Parathyroid adenoma (tissue), 2 donors: ENCODE measurements around the gene DUSP2.

Source experiments
- H2AFZ ChIP-seq: fragments of 300-600 bp; sonication (generic); one replicate; pipeline ENCODE4 v1.7.0; 2017; ENCODE audit warnings: antibody characterized with exemption, mild to moderate bottlenecking
- H3K27ac ChIP-seq: fragments of 300-600 bp; sonication (generic); one replicate; pipeline ENCODE4 v1.7.0; 2017
- H3K27me3 ChIP-seq: fragments of 300-600 bp; sonication (generic); one replicate; pipeline ENCODE4 v1.7.0; 2017; ENCODE audit warnings: low read length; ENCODE audit not compliant: control insufficient read depth, insufficient read depth
- H3K36me3 ChIP-seq: fragments of 300-600 bp; sonication (generic); one replicate; pipeline ENCODE4 v1.7.0; 2017; ENCODE audit warnings: low read length; ENCODE audit not compliant: control insufficient read depth, insufficient read depth
- H3K4me1 ChIP-seq: fragments of 300-600 bp; sonication (generic); one replicate; pipeline ENCODE4 v1.7.0; 2017; ENCODE audit warnings: control low read depth
- H3K4me2 ChIP-seq: fragments of 300-600 bp; sonication (generic); one replicate; pipeline ENCODE4 v1.7.0; 2017; ENCODE audit warnings: low read length
- H3K4me3 ChIP-seq: fragments of 300-600 bp; sonication (generic); one replicate; pipeline ENCODE4 v1.7.0; 2017; ENCODE audit warnings: low read depth, low read length
- H3K79me2 ChIP-seq: fragments of 300-600 bp; sonication (generic); one replicate; pipeline ENCODE4 v1.7.0; 2017; ENCODE audit warnings: control low read depth
- H3K9ac ChIP-seq: fragments of 300-600 bp; sonication (generic); one replicate; pipeline ENCODE4 v1.7.0; 2017; ENCODE audit warnings: mild to moderate bottlenecking
- H3K9me3 ChIP-seq: fragments of 300-600 bp; sonication (generic); one replicate; pipeline ENCODE4 v1.7.0; 2017; ENCODE audit warnings: low read length; ENCODE audit not compliant: control insufficient read depth
- TF ChIP-seq, protein P1 (sequence below): fragments of 300-600 bp; sonication (generic); IDR thresholded peaks from one replicate; pipeline ENCODE4 v1.7.0; 2017; ENCODE audit warnings: antibody characterized with exemption, mild to moderate bottlenecking
- donor health status: primary hyperparathyroidism.

The DUSP2 gene

DNA sequence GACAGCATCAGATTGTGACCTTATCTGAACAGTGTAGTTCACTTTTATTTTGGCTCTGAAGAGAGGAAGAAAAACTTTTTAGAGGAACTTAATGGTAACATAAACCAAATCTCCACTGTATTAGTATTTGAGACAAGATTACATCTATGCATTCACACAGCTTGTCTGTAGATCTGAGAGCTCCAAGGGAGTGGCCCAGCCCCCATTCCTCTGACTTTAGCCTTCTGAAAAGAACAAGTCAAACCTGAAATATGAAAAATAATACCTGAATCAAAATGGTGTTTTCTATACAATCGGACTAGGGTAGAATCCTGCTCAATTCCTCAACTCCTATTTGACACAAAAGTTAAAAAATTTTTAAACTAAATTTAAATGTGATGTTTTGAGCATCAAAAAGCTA lies 40.3 kb upstream of the DUSP2 start:
- H3K9ac ChIP-seq, result no peak overlapping the region
- no peak overlapping the region for H2AFZ ChIP-seq
- no peak overlapping the region for H3K4me3 ChIP-seq
- peaks cover 11% of the 10 kb centered on the region for H3K4me1 ChIP-seq
- H3K9me3 ChIP-seq, result no peaks in the 10 kb centered on the region
- TF ChIP-seq, protein P1, sequence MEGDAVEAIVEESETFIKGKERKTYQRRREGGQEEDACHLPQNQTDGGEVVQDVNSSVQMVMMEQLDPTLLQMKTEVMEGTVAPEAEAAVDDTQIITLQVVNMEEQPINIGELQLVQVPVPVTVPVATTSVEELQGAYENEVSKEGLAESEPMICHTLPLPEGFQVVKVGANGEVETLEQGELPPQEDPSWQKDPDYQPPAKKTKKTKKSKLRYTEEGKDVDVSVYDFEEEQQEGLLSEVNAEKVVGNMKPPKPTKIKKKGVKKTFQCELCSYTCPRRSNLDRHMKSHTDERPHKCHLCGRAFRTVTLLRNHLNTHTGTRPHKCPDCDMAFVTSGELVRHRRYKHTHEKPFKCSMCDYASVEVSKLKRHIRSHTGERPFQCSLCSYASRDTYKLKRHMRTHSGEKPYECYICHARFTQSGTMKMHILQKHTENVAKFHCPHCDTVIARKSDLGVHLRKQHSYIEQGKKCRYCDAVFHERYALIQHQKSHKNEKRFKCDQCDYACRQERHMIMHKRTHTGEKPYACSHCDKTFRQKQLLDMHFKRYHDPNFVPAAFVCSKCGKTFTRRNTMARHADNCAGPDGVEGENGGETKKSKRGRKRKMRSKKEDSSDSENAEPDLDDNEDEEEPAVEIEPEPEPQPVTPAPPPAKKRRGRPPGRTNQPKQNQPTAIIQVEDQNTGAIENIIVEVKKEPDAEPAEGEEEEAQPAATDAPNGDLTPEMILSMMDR, result no peak
- peak overlapping the region; percentile 8 for H3K4me2 ChIP-seq
- H3K27me3 ChIP-seq, result no peaks in the 10 kb centered on the region
- H3K27ac ChIP-seq, result no peak overlapping the region
- no peaks in the 10 kb centered on the region for H3K36me3 ChIP-seq
- H3K79me2 ChIP-seq, result no peaks in the 10 kb centered on the region

- H3K9ac ChIP-seq, result no peak overlapping the region
- H2AFZ ChIP-seq, result no peak overlapping the region
- H3K4me1 ChIP-seq, result peaks cover 11% of the 10 kb centered on the region
- H3K27ac ChIP-seq, result no peak overlapping the region
- H3K9me3 ChIP-seq, result no peaks in the 10 kb centered on the region
- no peaks in the 10 kb centered on the region for H3K79me2 ChIP-seq
- H3K27me3 ChIP-seq, result no peaks in the 10 kb centered on the region
- no peaks in the 10 kb centered on the region for H3K36me3 ChIP-seq
- TF ChIP-seq, protein P1, result no peak
- H3K4me3 ChIP-seq, result no peak overlapping the region
- H3K4me2 ChIP-seq, result peak overlapping the region; percentile 8
These were observed 39.7 kb upstream of the DUSP2 start for GRCh38 chr2:96184989-96185388.

DNA sequence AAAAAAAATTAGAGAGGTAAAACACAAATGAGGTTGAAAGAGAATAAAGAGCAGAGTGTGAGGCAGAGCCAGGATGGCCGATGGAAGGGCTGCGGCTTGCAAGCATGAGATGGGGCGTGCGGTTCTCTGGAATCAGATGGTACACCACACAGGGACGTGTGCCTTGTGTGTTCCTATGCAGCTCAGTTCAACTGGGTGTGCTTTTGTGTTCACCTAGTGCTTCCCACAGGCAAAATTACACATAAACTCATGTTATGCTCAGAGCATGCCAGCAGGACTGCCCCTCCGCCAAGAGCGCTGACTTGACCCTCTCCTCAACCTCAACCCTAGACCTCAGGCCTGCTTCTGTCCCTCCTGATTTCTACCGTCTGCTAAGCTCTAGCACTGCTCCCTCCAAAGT lies 38.9 kb upstream of the DUSP2 start:
- TF ChIP-seq, protein P1, result no peak
- Histone ChIP-seq H3K4me1 (peaks cover 11% of the 10 kb centered on the region), H2AFZ (no peak overlapping the region), H3K27ac (no peak overlapping the region), H3K4me3 (no peak overlapping the region), H3K79me2 (no peaks in the 10 kb centered on the region), H3K9ac (no peak overlapping the region), H3K27me3 (no peaks in the 10 kb centered on the region), H3K36me3 (no peaks in the 10 kb centered on the region), H3K9me3 (no peaks in the 10 kb centered on the region), H3K4me2 (no peak overlapping the region)

GRCh38 chr2:96181529-96181928 lies 36.3 kb upstream of the DUSP2 start:
- Histone ChIP-seq H3K36me3 (no peaks in the 10 kb centered on the region), H3K9me3 (no peaks in the 10 kb centered on the region), H2AFZ (no peak overlapping the region), H3K4me2 (no peak overlapping the region), H3K27ac (no peak overlapping the region), H3K79me2 (no peaks in the 10 kb centered on the region), H3K9ac (no peak overlapping the region), H3K27me3 (no peaks in the 10 kb centered on the region), H3K4me3 (no peak overlapping the region), H3K4me1 (peaks cover 3% of the 10 kb centered on the region)
- TF ChIP-seq, protein P1, result no peak

DNA sequence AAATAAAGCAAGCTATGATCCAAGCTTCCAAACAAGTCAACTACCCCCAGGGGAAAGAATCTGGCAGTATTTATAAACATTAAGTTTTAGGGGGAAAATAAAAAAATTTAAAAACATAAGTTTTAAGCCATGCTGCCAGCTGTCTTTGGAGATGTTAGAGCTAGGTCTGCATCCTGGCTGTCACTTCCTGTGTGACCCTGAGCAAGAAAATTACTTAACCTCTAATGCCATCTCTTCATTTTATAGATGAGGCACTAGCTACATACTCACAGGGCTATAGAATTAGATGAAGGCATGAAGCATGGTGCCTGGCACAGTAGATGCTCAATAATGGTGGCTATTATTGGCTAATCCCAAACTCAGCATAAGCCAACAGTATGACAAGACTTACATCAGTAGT lies 35.3 kb upstream of the DUSP2 start:
- no peaks in the 10 kb centered on the region for H3K4me1 ChIP-seq
- no peaks in the 10 kb centered on the region for H3K36me3 ChIP-seq
- H3K4me2 ChIP-seq, result no peak overlapping the region
- no peak overlapping the region for H2AFZ ChIP-seq
- H3K27me3 ChIP-seq, result no peaks in the 10 kb centered on the region
- H3K4me3 ChIP-seq, result no peak overlapping the region
- TF ChIP-seq, protein P1, result no peak
- H3K9me3 ChIP-seq, result no peaks in the 10 kb centered on the region
- no peak overlapping the region for H3K9ac ChIP-seq
- no peaks in the 10 kb centered on the region for H3K79me2 ChIP-seq
- no peak overlapping the region for H3K27ac ChIP-seq
